ENCODE results near the gene NCOA1.

DNA sequence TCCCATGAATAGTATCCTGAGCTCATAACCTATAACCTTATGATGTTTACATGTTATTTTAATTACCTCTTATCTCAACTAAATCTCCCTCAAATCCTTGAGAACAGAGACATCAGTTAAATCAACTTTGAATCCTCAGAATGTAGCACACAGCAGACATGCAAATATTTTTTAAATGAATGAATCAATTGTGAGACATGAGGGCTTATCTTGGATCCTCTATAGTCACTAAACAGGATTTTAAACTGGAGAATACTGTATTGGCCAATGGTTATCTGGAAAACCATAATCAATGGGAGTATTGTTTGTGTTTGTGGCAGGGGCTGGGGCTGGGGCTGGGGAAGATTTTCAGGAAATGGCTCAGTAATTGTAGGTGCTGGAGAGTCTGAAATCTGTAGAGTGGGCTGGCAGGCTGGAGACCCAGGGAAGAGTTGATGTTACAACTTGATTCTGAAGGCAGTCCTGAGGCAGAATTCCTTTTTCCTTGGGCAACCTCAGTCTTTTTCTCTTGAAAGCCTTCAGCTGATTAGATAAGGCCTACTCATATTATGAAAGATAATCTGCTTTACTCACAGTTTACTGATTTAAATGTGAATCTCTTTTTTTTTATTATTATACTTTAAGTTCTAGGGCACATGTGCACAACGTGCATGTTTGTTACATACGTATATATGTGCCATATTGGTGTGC is 106.3 kb downstream of the NCOA1 start:
- TF ChIP-seq, protein P1, sequence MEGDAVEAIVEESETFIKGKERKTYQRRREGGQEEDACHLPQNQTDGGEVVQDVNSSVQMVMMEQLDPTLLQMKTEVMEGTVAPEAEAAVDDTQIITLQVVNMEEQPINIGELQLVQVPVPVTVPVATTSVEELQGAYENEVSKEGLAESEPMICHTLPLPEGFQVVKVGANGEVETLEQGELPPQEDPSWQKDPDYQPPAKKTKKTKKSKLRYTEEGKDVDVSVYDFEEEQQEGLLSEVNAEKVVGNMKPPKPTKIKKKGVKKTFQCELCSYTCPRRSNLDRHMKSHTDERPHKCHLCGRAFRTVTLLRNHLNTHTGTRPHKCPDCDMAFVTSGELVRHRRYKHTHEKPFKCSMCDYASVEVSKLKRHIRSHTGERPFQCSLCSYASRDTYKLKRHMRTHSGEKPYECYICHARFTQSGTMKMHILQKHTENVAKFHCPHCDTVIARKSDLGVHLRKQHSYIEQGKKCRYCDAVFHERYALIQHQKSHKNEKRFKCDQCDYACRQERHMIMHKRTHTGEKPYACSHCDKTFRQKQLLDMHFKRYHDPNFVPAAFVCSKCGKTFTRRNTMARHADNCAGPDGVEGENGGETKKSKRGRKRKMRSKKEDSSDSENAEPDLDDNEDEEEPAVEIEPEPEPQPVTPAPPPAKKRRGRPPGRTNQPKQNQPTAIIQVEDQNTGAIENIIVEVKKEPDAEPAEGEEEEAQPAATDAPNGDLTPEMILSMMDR (IDR thresholded peaks at IDR 0.05; ENCODE audit: insufficient read depth, low read length): no peak
- no peak for TF ChIP-seq POLR2AphosphoS5 (IDR thresholded peaks at IDR 0.05; ENCODE audit: low read depth)
- TF ChIP-seq GABPA (IDR thresholded peaks at IDR 0.05; ENCODE audit: low read depth): no peak
- TF ChIP-seq SPI1 (IDR thresholded peaks at IDR 0.05; ENCODE audit: borderline replicate concordance, low read depth): no peak
- TF ChIP-seq, protein P2, sequence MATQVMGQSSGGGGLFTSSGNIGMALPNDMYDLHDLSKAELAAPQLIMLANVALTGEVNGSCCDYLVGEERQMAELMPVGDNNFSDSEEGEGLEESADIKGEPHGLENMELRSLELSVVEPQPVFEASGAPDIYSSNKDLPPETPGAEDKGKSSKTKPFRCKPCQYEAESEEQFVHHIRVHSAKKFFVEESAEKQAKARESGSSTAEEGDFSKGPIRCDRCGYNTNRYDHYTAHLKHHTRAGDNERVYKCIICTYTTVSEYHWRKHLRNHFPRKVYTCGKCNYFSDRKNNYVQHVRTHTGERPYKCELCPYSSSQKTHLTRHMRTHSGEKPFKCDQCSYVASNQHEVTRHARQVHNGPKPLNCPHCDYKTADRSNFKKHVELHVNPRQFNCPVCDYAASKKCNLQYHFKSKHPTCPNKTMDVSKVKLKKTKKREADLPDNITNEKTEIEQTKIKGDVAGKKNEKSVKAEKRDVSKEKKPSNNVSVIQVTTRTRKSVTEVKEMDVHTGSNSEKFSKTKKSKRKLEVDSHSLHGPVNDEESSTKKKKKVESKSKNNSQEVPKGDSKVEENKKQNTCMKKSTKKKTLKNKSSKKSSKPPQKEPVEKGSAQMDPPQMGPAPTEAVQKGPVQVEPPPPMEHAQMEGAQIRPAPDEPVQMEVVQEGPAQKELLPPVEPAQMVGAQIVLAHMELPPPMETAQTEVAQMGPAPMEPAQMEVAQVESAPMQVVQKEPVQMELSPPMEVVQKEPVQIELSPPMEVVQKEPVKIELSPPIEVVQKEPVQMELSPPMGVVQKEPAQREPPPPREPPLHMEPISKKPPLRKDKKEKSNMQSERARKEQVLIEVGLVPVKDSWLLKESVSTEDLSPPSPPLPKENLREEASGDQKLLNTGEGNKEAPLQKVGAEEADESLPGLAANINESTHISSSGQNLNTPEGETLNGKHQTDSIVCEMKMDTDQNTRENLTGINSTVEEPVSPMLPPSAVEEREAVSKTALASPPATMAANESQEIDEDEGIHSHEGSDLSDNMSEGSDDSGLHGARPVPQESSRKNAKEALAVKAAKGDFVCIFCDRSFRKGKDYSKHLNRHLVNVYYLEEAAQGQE (IDR thresholded peaks at IDR 0.05; ENCODE audit: insufficient replicate concordance, low read depth): no peak

All from HL-60 (cell line).